A549 (cell line): ENCODE data around the gene EED. TPM values are rescaled to one million over a fixed set of nuclear protein-coding genes. Genes with fewer than 3 reads are reported as not detected.

Experiments
- ATAC-seq, 2 experiments: fragments of 200-7000 bp in 1 of 2; fragments of >200 bp in 1 of 2; cut with Nextera tagmentation in 1 of 2; cut with Tn5 transposase in 1 of 2; 3 replicates each; pipeline versions ENCODE4 v1.8.0 to v1.9.1; 2018 to 2020; ENCODE audit warnings: mild to moderate bottlenecking in 1 of 2, moderate library complexity in 1 of 2
- CTCF ChIA-PET: fragments of 300-600 bp; sonication (Branson Sonifier 250); formaldehyde crosslinking; extraction: SDS; loops from one replicate; lab custom pipeline; 2021; ENCODE audit warnings: antibody characterized with exemption, inconsistent platforms; lab: Yijun Ruan, JAX
- POLR2A ChIA-PET: fragments of 350-600 bp; formaldehyde crosslinking; extraction: SDS; loops from one replicate; lab custom pipeline; 2021; ENCODE audit warnings: antibody characterized with exemption, inconsistent platforms; lab: Yijun Ruan, JAX
- DNase-seq, 2 experiments: peaks; one replicate each; pipeline versions ENCODE4 v3.0.0 to v3.0.0-alpha.2; 2011 to 2016; ENCODE audit warnings: low read depth in 1 of 2, low spot score in 1 of 2
- FAIRE-seq: peaks from 2 replicates; lab custom pipeline; 2011; peaks lifted over from hg19 to GRCh38; lab: Jason Lieb, UNC
- H3K27ac ChIP-seq, 2 experiments: fragments of >200 bp; sonication (Bioruptor Twin); formaldehyde crosslinking; 3 replicates each; pipeline ENCODE4 v1.5.1; 2016 to 2017
- H3K4me1 ChIP-seq: fragments of >200 bp; sonication (Bioruptor Twin); formaldehyde crosslinking; 3 replicates; pipeline ENCODE4 v1.6.1; 2016
- H3K4me2 ChIP-seq: fragments of >200 bp; sonication (Bioruptor Twin); formaldehyde crosslinking; 3 replicates; pipeline ENCODE4 v1.6.1; 2016
- H3K4me3 ChIP-seq: fragments of >200 bp; sonication (Bioruptor Twin); formaldehyde crosslinking; 3 replicates; pipeline ENCODE4 v1.5.1; 2016
- H3K9me3 ChIP-seq: fragments of >200 bp; sonication (Bioruptor Twin); formaldehyde crosslinking; 3 replicates; pipeline ENCODE4 v1.6.1; 2016
- CTCF ChIP-seq: fragments of >200 bp; sonication (Bioruptor Twin); formaldehyde crosslinking; IDR thresholded peaks from 3 replicates; pipeline ENCODE4 v1.5.1; 2016
- E2F6 ChIP-seq: IDR thresholded peaks from 2 replicates; pipeline ENCODE4 v1.6.1; 2012; ENCODE audit warnings: low read depth, borderline replicate concordance
- EHMT2 ChIP-seq: fragments of 200-600 bp; sonication (generic); IDR thresholded peaks from 2 replicates; pipeline ENCODE4 v1.6.1; 2016; ENCODE audit warnings: antibody characterized with exemption, low read depth, mild to moderate bottlenecking, moderate library complexity
- FOSB ChIP-seq: fragments of 250-450 bp; sonication (Bioruptor Pico); IDR thresholded peaks from 2 replicates; pipeline ENCODE4 v1.5.0; 2020; ENCODE audit warnings: mild to moderate bottlenecking, moderate library complexity
- MAZ ChIP-seq: fragments of 150-350 bp; IDR thresholded peaks from 2 replicates; pipeline ENCODE4 v1.6.1; 2014; ENCODE audit warnings: antibody characterized with exemption, low read depth, low read length, borderline replicate concordance
- MYC ChIP-seq: IDR thresholded peaks from 2 replicates; pipeline ENCODE4 v1.6.1; 2012; ENCODE audit warnings: mild to moderate bottlenecking, inconsistent platforms, low read length, improper control_type of control experiment, borderline replicate concordance
- PHF8 ChIP-seq: fragments of 200-600 bp; sonication (generic); IDR thresholded peaks from 2 replicates; pipeline ENCODE4 v1.6.1; 2016; ENCODE audit warnings: low read depth, mild to moderate bottlenecking, antibody characterized with exemption, moderate library complexity, borderline replicate concordance
- POLR2A ChIP-seq: IDR thresholded peaks from 2 replicates; pipeline ENCODE4 v1.6.1; 2012; ENCODE audit warnings: mild to moderate bottlenecking, low read length
- POLR2AphosphoS2 ChIP-seq: conservative IDR thresholded peaks from 2 replicates; pipeline ENCODE4 v1.6.1; 2012; ENCODE audit warnings: low read length, improper control_type of control experiment, inconsistent platforms
- RAD21 ChIP-seq, 2 experiments: fragments of >200 bp in 1 of 2; sonication (Bioruptor Twin) in 1 of 2; formaldehyde crosslinking in 1 of 2; IDR thresholded peaks in 1 of 2; conservative IDR thresholded peaks in 1 of 2; 2 replicates in 1 of 2; 3 replicates in 1 of 2; pipeline ENCODE4 v1.6.1; 2012 to 2018; ENCODE audit warnings: inconsistent platforms in 1 of 2
- RNF2 ChIP-seq: fragments of 200-600 bp; sonication (generic); IDR thresholded peaks from 2 replicates; pipeline ENCODE4 v1.6.1; 2016; ENCODE audit warnings: low read depth, mild to moderate bottlenecking, antibody characterized with exemption, moderate library complexity, borderline replicate concordance
- TFCP2L1 ChIP-seq: fragments of 250-450 bp; sonication (Bioruptor Pico); IDR thresholded peaks from 2 replicates; pipeline ENCODE4 v1.5.0; 2021; ENCODE audit warnings: mild to moderate bottlenecking
- TP53 ChIP-seq: fragments of 250-450 bp; sonication (Bioruptor Pico); IDR thresholded peaks from 2 replicates; pipeline ENCODE4 v1.5.0; 2021; ENCODE audit warnings: mild to moderate bottlenecking, moderate library complexity
- USF2 ChIP-seq: fragments of 450-650 bp; IDR thresholded peaks from 2 replicates; pipeline ENCODE4 v1.6.1; 2014; ENCODE audit warnings: antibody characterized with exemption
- ZC3H11A ChIP-seq: fragments of 450-650 bp; IDR thresholded peaks from 2 replicates; pipeline ENCODE4 v1.6.1; 2014; ENCODE audit warnings: antibody characterized with exemption, mild to moderate bottlenecking
- ZSCAN20 ChIP-seq: fragments of 250-450 bp; sonication (Bioruptor Pico); IDR thresholded peaks from 2 replicates; pipeline ENCODE4 v1.8.0; 2022; ENCODE audit warnings: mild to moderate bottlenecking, moderate library complexity
- WGBS: methylation state at CpG from one replicate; pipeline ENCODE4 v1.1.6; 2017; ENCODE audit errors: missing lambda C conversion rate; 5-methylcytosine and 5-hydroxymethylcytosine counted together
- polyA plus RNA-seq, 4 experiments: library from polyadenylated mRNA; depleted of rRNA in 3 of 4; stranded (reverse); fragments of >200 nt; fragmentation: RNase III in 1 of 4; extraction: RNeasy Plus Mini Kit Qiagen cat#74134 plus additional on column Dnase treatment in 1 of 4; gene quantifications; 2 replicates in 3 of 4; 3 replicates in 1 of 4; pipeline ENCODE4 v1.2.3, GENCODE V29; 2011 to 2017
- TF ChIP-seq, protein P1 (sequence below): fragments of >200 bp; sonication (Bioruptor Twin); formaldehyde crosslinking; IDR thresholded peaks from 2 replicates; pipeline ENCODE4 v1.6.1; 2016

The EED gene
- polyA plus RNA-seq, 2 of the 4 experiments (the other 2 are of a cell fraction) = 33.0 to 43.6 TPM

DNA sequence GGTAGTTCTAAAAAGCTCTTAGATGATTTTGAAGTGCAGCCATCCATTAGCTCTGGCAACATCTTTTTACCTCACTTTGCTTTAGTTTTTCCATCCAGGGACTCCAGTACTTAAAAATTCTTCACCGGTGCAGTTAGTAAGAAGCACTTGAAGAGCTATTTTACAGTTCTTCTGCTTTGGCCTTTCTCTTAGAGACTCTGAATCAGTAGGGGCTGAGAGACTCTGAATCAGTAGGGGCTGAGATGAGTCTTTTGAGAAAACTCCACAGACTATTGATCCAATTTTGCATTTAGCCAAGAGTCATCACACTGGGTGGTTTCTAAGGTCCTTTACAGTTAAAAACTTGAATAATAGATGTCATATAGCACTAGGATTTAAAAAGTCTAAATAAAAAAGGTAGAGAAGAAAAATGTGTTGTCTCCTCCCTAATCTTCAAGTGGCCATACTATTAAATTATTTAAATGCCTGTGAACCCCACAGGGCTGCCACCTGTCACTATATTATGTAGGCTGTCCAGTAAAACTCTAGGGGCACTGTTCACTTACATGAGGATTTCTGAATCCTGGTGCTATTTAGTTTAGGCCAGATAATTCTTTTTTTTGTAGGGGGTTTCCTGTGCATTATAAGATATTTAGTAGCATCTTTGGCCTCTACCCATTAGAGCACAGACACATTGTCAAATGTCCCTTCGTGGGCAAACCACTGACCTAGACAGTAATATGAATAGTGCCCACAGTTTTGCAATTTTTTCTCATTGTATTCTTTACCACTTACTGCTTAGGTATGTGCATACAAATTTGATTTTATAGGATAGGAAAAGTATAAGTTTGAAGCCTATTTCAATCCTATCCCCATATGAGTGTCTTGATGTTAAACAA, 31.2 kb downstream of the EED start:
- Histone ChIP-seq H3K4me2 (no peak overlapping the region), H3K4me1 (no peaks in the 10 kb centered on the region), H3K9me3 (no peaks in the 10 kb centered on the region), H3K4me3 (no peak overlapping the region), H3K27ac (no peak overlapping the region)
- CTCF ChIA-PET = interaction anchor here (1.0 to 1.1 kb wide), 3 partner anchors 14 to 207 kb away, joined by 3 to 5 read pairs (median 3); partner anchors contain the start of gene PICALM
- POLR2A ChIA-PET = no interaction called here
- 96% methylated on average over 2 of the region's 2 CpGs for WGBS
- TF ChIP-seq EHMT2 (no peak), RAD21 (conservative IDR thresholded peaks at IDR 0.05 in 1 of 2, IDR thresholded peaks at IDR 0.05 in 1 of 2) (no peak), USF2 (no peak), FOSB (CRISPR knock-in tag) (no peak), MYC (no peak), ZC3H11A (no peak), E2F6 (no peak), PHF8 (no peak), CTCF (no peak), POLR2A (no peak)
- TF ChIP-seq, protein P1, sequence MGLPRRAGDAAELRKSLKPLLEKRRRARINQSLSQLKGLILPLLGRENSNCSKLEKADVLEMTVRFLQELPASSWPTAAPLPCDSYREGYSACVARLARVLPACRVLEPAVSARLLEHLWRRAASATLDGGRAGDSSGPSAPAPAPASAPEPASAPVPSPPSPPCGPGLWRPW = no peak
- FAIRE-seq (no peak), DNase-seq (no peak), ATAC-seq (0 out of 6 replicates have a peak, but pooled peaks of 1 of the 2 experiments have one; percentile 35)

GRCh38 chr11:86277741-86278140, 33.2 kb downstream of the EED start:
- WGBS = 96% methylated on average over 1 of the region's 1 CpG
- CTCF ChIA-PET = interaction anchor here (0.6 kb wide), 1 partner anchor 67 kb away, joined by 3 read pairs; no protein-coding TSS in a partner anchor
- DNase-seq = no peak
- no peak for FAIRE-seq
- H3K4me3 ChIP-seq = no peak overlapping the region
- no peak for ATAC-seq
- H3K9me3 ChIP-seq = no peaks in the 10 kb centered on the region
- no peaks in the 10 kb centered on the region for H3K4me1 ChIP-seq
- TF ChIP-seq RNF2 (no peak), TFCP2L1 (CRISPR knock-in tag) (no peak), EHMT2 (no peak), ZSCAN20 (CRISPR knock-in tag) (no peak), PHF8 (no peak), MAZ (no peak), USF2 (no peak), FOSB (CRISPR knock-in tag) (no peak), POLR2AphosphoS2 (no peak), TP53 (CRISPR knock-in tag) (no peak)
- H3K4me2 ChIP-seq = no peak overlapping the region
- POLR2A ChIA-PET = interaction anchor here (1.0 kb wide), 1 partner anchor 33 kb away, joined by 3 read pairs; no protein-coding TSS in a partner anchor
- H3K27ac ChIP-seq = no peak overlapping the region
